Cardiac muscle cell (in vitro differentiated cells and primary cell): ENCODE data around the gene TMEM165. TPM values are rescaled to one million over a fixed set of nuclear protein-coding genes. Genes with fewer than 3 reads are reported as not detected.

Experiments
- DNase-seq, 2 donors: peaks; one replicate each; pipeline versions ENCODE4 v3.0.0 to v3.0.0-alpha.2; 2010 to 2017; ENCODE audit warnings: low read depth in 1 of 2, low spot score in 1 of 2
- H3K27ac ChIP-seq: fragments of 200-600 bp; sonication (generic); 2 replicates; pipeline ENCODE4 v1.5.1; 2016
- H3K27me3 ChIP-seq: fragments of 200-600 bp; sonication (generic); 2 replicates; pipeline ENCODE4 v1.6.0; 2016; ENCODE audit warnings: control low read depth
- H3K36me3 ChIP-seq: fragments of 200-600 bp; sonication (generic); 2 replicates; pipeline ENCODE4 v1.5.1; 2016; ENCODE audit warnings: control low read depth
- H3K4me1 ChIP-seq: fragments of 200-600 bp; sonication (generic); 2 replicates; pipeline ENCODE4 v1.8.1; 2017; ENCODE audit warnings: low read depth, mild to moderate bottlenecking, mixed run types
- H3K4me3 ChIP-seq: fragments of 200-600 bp; sonication (generic); 2 replicates; pipeline ENCODE4 v1.5.1; 2016; ENCODE audit warnings: mild to moderate bottlenecking
- H3K9me3 ChIP-seq: fragments of 200-600 bp; sonication (generic); 2 replicates; pipeline ENCODE4 v1.5.1; 2017; ENCODE audit warnings: low read depth, mild to moderate bottlenecking, control low read depth
- polyA plus RNA-seq: library from polyadenylated mRNA; unstranded; fragments of >200 nt; fragmentation: Nextera tagmentation; extraction: Ambion mirVana; gene quantifications from 2 replicates; pipeline ENCODE4 v1.2.1, GENCODE V29; 2016
- total RNA-seq: library from RNA; depleted of rRNA; stranded (reverse); fragments of >200 nt; gene quantifications from 2 replicates; pipeline ENCODE4 v1.2.3, GENCODE V29; 2016
- TF ChIP-seq, protein P1 (sequence below): IDR thresholded peaks from 2 replicates; pipeline ENCODE4 v1.5.1; 2012; ENCODE audit warnings: low read depth, mild to moderate bottlenecking, low read length

Gene TMEM165
- total and polyA plus RNA-seq, 2 experiments from 2014 or later, result 107 to 109 TPM

DNA sequence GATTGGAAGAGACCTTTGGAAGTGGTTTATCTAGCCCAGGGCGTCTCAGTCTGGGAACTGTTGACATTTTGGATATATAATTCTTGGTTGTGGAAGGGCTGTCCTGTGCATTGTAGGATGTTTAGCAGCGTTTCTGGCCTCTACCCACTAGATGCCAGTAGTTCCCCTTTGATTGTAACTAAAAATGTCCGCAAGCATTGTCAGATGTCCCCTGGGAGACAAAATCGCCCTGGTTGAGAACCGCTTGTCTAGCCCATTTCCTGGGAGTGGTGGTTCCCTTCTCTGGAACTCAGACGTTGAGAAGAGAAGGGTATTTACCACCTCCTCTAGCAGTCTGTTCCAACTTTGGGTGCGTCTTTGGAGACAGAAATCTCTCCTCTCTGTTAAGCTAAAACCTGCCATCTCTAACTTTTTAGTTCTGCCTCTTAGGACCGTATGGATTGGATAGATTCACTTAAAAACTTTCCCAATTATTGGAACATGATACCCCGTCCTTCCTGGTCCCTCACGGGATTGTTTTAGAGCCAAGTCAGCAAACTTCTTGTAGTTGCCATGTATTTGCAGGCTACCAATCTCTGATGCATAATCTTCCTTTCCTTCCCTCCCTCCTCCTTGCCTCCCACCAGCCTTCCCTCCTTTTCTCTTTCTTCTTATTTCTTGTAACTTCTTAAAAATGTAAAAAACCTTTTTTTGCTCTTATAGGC, 13.9 kb downstream of the TMEM165 start:
- Histone ChIP-seq H3K4me1 (peaks cover 11% of the 10 kb centered on the region), H3K4me3 (no peak overlapping the region), H3K36me3 (peaks cover 13% of the 10 kb centered on the region), H3K27me3 (no peaks in the 10 kb centered on the region), H3K9me3 (no peaks in the 10 kb centered on the region), H3K27ac (peak overlapping the region; percentile 71)
- TF ChIP-seq, protein P1, sequence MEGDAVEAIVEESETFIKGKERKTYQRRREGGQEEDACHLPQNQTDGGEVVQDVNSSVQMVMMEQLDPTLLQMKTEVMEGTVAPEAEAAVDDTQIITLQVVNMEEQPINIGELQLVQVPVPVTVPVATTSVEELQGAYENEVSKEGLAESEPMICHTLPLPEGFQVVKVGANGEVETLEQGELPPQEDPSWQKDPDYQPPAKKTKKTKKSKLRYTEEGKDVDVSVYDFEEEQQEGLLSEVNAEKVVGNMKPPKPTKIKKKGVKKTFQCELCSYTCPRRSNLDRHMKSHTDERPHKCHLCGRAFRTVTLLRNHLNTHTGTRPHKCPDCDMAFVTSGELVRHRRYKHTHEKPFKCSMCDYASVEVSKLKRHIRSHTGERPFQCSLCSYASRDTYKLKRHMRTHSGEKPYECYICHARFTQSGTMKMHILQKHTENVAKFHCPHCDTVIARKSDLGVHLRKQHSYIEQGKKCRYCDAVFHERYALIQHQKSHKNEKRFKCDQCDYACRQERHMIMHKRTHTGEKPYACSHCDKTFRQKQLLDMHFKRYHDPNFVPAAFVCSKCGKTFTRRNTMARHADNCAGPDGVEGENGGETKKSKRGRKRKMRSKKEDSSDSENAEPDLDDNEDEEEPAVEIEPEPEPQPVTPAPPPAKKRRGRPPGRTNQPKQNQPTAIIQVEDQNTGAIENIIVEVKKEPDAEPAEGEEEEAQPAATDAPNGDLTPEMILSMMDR, result peak; percentile 42
- peak; percentile 21 to 66 for DNase-seq

GRCh38 chr4:55410431-55410830, 14.7 kb downstream of the TMEM165 start:
- no peak overlapping the region for H3K4me3 ChIP-seq
- no peak for DNase-seq
- H3K27ac ChIP-seq, result no peak overlapping the region
- TF ChIP-seq, protein P1, result no peak
- peaks cover 13% of the 10 kb centered on the region for H3K36me3 ChIP-seq
- H3K9me3 ChIP-seq, result no peaks in the 10 kb centered on the region
- H3K27me3 ChIP-seq, result no peaks in the 10 kb centered on the region
- H3K4me1 ChIP-seq, result peaks cover 11% of the 10 kb centered on the region

DNA sequence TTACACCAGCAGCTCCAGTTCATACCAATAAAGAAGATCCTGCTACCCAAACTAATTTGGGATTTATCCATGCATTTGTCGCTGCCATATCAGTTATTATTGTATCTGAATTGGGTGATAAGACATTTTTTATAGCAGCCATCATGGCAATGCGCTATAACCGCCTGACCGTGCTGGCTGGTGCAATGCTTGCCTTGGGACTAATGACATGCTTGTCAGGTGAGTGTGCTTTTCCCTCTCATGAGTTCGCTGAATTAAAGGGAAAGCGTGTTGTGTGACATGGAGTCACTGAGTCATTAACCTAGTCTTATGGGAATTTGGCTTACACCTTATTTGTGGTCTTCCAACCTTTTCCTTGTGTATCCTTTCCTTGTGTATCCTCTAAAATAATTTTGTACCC, 15.9 kb downstream of the TMEM165 start:
- no peak for DNase-seq
- H3K27ac ChIP-seq, result no peak overlapping the region
- no peaks in the 10 kb centered on the region for H3K27me3 ChIP-seq
- H3K36me3 ChIP-seq, result peaks cover 5% of the 10 kb centered on the region
- TF ChIP-seq, protein P1, result no peak
- no peaks in the 10 kb centered on the region for H3K9me3 ChIP-seq
- H3K4me3 ChIP-seq, result no peak overlapping the region
- peaks cover 11% of the 10 kb centered on the region for H3K4me1 ChIP-seq

- no peak overlapping the region for H3K27ac ChIP-seq
These were observed 20.4 kb downstream of the TMEM165 start for GRCh38 chr4:55416176-55416575.

DNA sequence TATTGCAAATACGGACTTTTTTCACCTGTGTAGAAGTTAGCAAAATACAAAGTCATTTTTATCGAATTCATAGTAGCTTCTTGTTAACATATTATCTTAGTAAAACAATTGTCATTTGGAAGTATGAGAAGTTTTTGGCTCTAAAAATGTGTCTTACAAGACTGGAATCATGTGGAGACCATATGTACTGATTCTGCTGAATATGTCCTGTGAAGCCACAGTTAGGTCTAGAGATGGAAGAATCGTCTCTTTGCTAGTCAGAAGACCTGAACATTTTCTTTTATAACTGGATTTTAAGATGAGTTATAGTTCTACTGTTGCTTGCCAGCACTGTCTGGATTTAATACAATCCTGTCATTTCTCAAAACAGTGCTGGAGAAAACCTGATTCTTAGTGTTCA, 29.0 kb downstream of the TMEM165 start:
- Histone ChIP-seq H3K36me3 (peaks cover 47% of the 10 kb centered on the region), H3K27ac (no peak overlapping the region), H3K4me1 (no peaks in the 10 kb centered on the region), H3K4me3 (no peak overlapping the region), H3K9me3 (no peaks in the 10 kb centered on the region), H3K27me3 (no peaks in the 10 kb centered on the region)
- TF ChIP-seq, protein P1, result no peak
- no peak for DNase-seq

More at GRCh38 chr4:55416176-55416575, 20.4 kb downstream of the TMEM165 start:
- Histone ChIP-seq H3K4me1 (no peaks in the 10 kb centered on the region), H3K36me3 (peaks cover 31% of the 10 kb centered on the region), H3K9me3 (no peaks in the 10 kb centered on the region), H3K27me3 (no peaks in the 10 kb centered on the region), H3K4me3 (no peak overlapping the region)
- TF ChIP-seq, protein P1, result no peak
- DNase-seq, result no peak
